ENCODE data around the gene TMLHE.
A peak's percentile ranks its signal among the peaks of the same experiment; 100 is the strongest.
"Not testable (repeated sequence)": the region's sequence is repeated elsewhere in the genome, so short reads cannot be mapped to it uniquely, and the experiment has no call there.

TMLHE gene, protein sequence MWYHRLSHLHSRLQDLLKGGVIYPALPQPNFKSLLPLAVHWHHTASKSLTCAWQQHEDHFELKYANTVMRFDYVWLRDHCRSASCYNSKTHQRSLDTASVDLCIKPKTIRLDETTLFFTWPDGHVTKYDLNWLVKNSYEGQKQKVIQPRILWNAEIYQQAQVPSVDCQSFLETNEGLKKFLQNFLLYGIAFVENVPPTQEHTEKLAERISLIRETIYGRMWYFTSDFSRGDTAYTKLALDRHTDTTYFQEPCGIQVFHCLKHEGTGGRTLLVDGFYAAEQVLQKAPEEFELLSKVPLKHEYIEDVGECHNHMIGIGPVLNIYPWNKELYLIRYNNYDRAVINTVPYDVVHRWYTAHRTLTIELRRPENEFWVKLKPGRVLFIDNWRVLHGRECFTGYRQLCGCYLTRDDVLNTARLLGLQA

DNA sequence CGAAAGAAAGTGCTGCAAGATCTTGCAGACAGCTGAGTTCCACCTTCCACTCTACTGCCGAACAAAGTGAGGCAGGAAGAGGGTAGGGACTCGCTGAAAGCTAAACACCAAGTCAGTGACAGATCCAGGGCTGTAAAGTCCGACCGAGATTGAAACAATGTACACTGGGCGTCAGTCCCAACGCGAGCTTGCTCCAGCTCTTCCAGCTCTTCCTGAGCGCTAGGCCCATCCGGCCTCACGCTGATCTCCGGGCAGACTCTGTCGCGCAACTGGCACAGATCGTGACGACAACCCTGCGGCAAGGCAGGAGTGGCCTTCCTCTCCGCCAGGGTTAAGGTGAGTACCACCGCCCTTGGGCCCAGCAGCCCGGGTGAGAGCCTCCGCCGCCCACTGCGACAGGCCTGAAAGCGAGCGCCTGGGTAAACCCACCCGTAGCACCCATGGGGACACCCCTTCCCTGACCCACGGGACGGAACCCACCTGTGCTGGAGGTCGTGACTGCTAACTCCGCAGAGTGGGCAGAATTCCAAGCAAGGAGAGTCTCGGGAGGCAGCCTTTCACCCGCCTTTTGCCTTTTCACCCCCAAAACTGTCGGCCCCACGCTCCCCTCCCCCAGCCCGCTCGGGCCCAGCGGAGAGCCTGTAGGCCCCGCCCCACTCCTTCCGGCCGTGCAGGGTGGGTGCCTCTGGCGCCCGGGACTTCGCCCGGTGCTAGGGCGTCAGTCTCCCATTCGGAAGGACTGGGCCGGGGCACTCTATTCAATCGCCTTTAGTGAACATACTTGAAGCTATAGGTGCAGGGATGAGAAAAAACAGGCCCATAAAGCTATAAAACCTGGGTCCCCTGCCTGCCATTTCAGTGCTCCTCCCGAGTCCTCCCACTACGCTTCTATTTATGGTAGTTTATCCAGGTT lies at the start of gene TMLHE, which contains the start of gene SPRY3:
Gene TMLHE, minus strand, starts transcription at position 641 of the 913 bp plus-strand sequence. CDS start 67,676 bp downstream, outside the sequence.
Gene SPRY3, plus strand, starts transcription at position 275 of the 913 bp plus-strand sequence.
- no peak for FAIRE-seq

DNA sequence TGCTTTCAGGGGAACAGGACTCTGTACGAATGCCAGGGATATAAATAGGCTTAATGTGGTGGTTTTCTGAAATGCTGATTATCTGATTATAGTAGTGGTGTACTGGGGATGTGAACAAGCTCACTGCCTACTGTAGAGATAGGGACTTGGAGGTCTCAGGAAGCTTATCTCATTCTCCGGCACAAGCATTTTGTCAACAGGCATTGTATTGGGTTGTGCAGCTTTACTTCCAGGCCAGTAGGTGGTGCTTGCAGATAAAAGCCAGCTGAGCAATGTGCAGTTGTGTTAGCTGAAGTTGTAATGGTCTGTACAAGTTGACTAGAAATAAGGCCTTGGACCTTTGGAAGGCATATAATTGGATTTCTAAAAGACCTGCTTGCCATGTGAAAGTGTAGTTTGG lies 49.5 kb upstream of the TMLHE start:
- no peak for FAIRE-seq

DNA sequence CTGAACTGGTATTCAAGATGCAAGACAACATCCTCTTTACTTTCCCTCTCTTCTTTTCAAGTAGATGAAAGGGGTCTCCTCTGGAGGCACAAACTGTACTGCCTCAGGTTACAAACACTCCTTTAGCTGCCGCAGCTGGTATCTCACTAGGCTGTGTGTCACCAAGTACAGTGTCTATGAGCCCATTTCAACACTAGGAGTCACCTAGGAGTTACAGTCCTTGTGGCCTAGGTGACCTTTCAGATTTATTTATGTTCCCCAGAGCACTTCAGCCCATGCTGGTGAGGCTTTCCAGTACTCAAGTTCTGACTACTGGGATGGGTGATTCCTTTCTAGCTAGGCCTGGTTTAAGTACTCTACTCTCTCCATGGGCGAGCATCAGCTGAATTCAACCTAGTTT lies 32.4 kb upstream of the TMLHE start:
- FAIRE-seq, result no peak

DNA sequence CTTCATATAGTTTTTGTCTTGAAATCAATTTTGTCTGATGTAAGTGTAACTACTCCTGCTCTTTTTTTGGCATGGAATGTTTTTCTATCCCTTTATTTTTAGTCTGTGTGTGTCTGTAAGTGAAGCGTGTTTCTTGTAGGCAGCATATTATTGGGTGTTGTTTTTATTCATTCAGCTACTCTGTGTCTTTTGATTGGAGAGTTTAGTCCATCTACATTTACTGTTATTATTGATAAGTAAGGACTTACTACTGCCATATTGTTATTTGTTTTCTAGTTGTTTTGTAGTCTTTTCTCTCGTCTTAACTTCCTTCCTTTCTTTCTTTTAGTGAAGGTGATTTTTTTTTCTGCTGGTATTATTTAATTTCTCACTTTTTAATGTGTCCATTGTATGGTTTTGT lies 30.5 kb upstream of the TMLHE start:
- FAIRE-seq, result no peak

DNA sequence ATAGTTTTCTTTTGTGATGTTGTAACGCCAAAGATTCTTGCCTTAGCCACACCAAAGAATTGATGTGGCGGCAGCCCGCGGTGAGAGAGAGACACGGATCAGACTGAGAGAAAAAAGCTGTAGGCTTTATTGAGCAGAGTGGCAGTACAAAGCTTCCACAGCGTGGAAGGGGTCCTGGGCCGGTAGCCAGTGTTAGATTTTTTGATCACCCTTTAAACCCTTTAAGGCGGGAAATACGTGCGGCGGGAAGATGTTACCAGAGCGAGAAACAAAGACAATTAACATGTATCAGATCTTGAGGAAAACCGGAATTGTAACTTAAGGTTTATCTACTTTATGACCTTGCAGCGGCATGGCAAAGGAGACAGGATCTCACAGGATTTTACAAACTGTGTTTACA lies 28.6 kb upstream of the TMLHE start:
- FAIRE-seq, result not testable (repeated sequence)

DNA sequence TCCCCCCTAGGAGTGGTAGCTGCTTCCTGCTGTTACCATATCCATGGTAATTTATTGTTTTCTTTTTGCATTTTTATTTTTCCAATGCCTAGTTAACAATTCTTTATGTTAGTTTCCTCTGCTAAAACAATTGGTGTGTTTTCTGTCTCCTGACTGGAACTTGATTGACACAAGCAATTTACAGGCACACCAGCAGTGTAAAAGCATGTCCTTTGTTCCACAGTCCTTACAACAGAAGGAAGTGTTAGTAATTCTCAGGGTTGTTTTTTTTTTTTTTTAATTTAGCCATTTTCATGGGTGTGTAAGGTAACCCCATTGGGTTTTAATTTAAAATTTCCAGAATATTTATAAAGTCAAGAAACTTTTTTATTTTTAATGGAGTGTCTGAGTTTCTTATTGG lies 25.0 kb upstream of the TMLHE start:
- FAIRE-seq, result no peak

DNA sequence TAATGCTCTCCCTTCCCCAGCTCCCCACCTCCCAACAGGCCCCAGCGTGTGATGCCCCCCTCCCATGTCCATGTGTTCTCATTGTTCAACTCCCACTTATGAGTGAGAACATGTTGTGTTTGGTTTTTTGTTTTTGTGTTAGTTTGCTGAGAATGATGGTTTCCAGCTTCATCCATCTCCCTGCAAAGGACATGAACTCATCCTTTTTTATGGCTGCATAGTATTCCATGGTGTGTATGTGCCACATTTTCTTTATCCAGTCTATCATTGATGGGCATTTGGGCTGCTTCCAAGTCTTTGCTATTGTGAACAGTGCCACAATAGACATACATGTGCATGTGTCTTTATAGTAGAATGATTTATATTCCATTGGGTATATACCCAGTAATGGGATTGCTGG lies 22.3 kb upstream of the TMLHE start:
- not testable (repeated sequence) for FAIRE-seq

DNA sequence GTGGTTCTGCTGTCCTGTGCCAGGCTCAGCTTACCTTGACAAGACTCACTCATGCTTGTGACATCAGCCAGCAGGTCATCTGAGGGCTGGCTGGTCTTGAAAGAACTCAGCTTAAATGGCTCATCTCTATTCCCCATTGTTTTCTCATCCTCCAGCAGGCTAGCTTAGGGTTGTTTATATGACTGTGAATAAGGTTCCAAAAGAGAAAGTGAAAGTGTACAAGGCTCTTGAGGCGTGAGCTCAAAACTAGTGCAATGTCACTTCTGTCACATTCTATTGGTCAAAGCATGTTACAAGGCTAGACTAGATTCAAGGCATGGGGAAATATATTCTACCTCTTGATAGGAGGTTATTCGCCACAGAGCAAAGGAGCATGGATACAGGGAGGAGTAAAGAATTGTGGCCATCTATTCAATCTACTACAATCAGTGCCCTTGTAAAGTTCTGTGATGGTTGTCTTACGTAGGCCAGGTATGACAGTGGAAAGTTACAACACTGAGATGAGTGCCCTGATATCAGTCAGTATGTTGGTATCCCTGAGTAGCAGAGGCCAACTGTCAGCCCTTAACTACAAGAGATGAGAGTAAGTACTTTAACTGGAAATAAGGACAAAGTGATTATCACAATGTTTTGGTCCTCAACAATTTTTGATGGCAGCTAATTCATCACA lies 19.8 kb upstream of the TMLHE start:
- FAIRE-seq, result no peak

DNA sequence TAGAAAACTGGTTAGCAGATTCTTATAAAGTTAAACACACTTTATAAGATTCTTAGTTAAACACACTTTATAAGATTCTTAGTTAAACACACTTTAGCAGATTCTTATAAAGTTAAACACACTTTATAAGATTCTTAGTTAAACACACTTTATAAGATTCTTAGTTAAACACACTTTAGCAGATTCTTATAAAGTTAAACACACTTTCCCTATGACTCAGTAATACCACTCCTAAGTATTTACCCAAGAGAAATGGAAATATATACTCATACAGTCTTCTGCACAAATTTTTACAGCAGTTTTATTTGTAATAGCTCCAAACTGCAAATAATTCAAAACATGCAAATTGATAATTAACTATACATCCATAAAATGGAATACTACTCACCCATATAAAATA lies 7.4 kb upstream of the TMLHE start:
- peak; percentile 15 for FAIRE-seq

DNA sequence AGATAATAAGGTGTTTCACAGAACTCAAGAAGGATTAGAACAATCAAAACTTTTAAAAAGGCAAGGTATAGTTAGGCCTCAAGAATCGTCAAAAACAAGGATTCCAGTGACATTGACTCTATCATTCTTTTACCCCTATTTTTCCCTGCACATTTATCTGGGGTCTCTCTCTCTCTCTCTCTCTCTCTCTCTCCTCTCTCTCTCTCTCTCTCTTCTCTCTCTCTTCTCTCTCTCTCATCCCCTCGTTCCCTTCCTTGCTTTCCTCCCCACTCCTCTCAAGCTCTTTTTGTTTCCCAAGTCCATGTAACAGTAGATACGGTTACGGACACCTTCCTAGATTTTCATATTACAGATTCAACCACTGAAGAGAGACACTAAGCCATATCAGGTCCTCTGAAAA lies 3.2 kb upstream of the TMLHE start:
- no peak for FAIRE-seq

DNA sequence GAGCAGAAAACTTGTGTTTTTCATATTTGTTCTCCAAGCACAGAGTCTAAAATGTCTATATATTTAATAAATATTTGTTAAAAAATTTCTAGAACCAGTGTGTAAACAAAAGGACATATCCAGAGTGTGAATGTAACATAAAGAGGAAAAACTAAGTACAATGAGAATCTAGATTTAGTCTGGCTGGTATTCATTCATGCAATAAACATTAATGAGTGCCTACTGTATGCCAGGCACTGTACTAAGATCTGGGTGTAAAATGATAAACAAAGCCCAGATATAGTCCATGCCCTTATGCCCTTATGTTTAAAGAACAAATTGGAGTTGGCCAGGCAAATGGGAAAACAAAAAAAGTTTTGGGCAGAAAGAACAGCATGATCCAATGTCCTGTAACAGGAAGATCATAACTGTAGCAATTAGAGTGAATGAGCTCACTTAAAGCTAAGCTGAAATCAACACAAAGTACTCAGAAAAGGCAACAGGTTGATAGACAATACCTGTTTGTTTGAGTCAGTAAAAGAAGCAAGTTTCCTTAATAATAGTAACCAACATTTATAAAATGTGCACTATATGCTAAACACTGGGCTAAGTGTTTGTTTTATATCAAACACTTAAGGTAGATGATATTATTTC lies 1.3 kb upstream of the TMLHE start:
- FAIRE-seq, result no peak

DNA sequence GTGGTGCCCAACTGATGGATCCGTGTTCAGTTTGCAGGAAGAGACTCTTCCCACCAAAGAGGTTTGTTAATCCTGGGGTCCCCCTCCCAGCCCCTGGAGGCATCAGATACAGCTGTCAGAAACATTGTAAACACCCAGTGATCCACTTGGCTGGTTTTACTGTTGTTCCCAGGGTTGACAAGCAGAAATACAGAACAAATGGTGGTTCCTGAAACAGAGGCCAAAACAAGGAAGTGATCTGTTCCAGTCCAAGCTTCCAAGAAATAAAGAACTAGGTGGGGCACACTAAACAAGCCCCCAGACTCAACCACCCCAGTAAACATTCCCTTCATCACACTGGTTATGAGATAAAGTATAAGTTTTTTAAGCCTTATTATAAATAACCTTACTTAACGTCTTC lies 1.4 kb downstream of the TMLHE start:
- no peak for FAIRE-seq

DNA sequence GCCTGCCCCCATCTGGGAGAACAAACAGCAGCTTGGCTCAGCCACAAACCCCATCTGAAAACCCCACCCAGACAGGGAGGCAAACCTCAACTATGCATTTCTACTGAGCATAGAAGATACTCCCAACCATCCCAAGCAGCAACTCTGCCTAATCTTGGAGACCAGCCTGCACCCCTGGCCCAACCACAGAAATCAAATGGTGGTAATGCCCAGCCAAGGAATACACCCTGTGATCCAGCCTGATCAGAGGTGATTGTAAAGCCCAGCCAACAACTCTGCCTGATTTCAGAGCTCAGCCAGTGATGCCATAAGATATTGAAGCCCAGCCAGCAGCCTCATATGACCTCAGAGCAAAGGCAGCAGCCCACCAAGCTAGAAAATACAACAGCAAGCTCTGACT lies 19.8 kb downstream of the TMLHE start:
- no peak for FAIRE-seq

DNA sequence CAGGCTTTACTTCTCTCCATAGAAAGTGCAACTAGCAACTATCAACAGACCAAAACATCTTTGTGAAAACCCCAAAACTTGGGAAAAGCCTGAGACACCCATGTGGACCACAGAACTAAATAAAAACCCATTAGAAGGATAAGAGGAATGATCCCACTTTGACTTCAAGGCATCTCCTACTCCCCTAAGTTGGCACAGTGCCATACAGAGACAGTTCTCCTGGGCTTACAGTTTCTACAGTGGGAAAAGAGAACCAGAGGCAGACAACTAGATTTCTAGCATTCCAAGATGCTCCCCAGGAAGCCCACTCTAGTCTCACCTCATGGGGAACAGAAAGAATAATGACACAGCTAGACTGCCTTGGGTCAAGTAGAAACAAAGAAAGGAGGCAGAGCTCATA lies 20.4 kb downstream of the TMLHE start:
- no peak for FAIRE-seq

DNA sequence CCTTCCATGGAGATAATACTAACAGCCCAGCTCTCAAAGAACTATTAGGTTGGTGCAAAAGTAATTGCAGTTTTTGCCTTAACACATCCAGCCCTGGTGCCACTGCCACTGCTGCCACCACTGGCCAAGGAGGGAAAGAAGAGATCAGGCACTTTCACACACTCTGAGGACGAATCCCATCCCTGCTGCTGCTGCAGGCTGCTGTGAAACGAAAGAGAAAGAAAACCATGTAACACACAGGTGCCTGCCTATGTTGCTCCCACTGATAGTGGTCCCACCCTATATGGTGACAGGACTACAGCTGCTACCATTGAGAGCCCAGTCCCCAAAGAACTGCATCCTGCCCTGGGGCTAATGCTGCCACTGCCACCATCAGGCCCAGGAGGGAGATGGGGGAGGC lies 35.1 kb downstream of the TMLHE start:
- no peak for FAIRE-seq

DNA sequence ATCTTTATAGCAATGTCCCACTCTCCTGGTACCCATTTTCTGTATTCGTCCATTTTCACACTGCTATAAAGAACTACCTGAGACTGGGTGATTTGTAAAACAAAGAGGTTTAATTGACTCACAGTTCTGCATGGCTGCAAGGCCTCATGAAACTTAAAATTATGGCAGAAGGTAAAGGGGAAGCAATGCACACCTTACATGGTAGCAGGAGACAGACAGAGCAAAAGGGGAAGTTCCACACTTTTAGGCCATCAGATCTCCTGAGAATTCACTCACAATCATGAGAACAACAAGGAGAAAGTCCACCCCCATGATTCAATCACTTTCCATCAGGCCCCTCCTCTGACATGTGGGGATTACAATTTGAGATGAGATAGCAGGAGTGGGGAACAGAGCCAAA lies 49.7 kb downstream of the TMLHE start:
- no peak for FAIRE-seq

DNA sequence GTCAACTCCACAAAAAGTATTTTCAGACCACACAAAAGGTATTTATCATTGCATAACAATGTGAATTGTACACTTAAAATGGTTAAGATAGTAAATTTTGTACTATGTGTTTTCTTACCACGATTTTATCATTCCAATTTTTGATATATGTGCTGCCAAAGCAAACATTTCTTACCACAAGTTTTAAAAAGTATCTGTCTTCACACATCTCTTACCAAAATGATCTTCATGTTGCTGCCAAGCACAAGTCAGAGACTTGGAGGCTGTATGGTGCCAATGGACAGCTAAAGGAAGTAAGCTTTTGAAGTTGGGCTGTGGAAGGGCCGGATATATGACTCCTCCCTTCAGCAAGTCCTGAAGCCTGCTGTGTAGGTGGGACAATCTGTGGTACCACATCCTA lies 67.9 kb downstream of the TMLHE start:
- FAIRE-seq, result no peak

DNA sequence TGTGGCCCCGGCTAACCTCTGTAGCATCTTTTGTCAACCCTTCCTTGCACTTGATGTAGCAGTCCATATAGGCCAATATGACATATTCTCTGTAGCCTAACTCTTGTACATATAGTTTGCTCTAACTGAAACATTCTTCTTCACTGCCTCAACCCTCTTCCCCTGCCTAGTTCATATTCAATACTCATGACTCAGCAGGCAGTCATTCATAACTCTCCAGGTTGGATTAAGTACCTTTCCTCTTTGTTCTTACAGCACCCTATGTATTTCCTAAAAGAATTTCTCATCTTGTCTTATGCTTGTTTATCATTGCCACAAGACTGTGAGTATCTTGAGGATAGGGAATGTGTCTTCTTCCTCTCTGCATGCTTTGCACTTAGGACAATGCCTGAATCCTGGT lies 76.9 kb downstream of the TMLHE start:
- no peak for FAIRE-seq

DNA sequence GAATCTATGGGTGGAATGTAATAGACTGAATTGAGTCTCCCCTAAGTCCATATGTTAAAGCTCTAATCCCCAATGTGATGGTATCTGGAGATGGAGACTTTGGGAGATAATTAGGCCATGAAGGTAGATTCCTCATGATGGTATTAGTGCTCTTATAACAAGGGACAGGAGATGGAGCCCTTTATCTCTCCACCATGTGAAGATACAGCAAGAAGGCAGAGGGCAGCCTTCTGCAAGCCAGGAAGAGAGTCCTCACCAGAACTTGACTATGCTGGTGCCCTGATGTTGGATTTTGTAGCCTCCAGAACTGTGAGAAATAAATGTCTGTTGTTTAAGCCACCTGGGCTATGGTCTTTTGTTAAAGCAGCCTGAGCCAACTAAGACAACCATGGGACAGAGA lies 78.0 kb downstream of the TMLHE start:
- no peak for FAIRE-seq

DNA sequence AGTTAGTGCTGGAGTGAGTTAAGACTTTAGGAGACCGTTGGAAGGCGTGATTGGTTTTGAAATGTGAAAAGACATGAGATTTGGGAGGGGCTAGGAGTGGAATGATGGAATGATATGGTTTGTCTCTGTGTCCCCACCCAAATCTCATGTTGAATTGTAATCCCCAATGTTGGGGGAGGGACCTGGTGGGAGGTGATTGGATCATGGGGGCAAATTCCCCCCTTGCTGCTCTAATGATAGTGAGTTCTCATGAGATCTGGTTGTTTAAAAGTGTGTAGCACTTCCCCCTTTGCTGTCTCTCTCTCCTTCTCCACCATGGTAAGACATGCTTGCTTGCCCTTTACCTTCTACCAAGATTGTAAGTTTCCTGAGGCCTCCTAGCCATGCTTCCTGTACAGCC lies 85.7 kb downstream of the TMLHE start:
- FAIRE-seq, result not testable (repeated sequence)

DNA sequence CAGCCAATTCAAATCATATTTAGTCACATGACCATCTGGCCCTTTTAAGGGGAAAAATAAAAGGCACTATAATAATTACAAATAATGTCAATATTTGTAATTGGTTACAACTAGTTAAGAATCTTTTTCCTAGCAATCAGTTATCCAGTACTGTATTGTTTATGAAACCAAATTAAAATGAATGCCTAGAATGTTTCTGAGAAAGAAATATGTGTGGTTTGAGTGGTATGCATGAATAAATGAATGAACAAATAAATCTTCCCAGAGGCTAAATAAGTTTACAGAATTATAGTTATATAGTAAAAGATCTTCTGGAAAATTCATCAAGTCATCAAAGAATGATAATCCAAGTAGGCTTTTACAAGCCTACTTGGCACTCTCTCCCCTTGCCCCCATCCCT lies 98.5 kb downstream of the TMLHE start:
- FAIRE-seq, result no peak

DNA sequence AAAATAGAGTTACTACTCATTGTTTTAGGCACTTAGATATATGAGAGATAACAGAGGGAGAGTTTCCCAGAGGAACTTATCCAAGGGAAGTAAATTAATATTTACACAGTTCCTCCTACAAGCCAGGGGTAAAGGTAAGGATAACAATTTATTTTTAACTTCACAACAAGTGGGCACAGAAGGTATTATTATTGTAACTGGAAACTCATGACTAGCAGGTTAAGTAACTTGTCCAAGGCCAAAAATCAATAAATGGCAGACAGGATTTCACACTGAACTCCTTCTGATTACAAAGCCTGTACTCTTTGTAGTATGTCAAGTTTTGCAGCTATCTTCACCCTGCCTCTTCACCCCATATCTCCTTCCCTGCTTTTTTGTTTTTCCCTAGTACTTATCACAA lies 107.5 kb downstream of the TMLHE start:
- no peak for FAIRE-seq

DNA sequence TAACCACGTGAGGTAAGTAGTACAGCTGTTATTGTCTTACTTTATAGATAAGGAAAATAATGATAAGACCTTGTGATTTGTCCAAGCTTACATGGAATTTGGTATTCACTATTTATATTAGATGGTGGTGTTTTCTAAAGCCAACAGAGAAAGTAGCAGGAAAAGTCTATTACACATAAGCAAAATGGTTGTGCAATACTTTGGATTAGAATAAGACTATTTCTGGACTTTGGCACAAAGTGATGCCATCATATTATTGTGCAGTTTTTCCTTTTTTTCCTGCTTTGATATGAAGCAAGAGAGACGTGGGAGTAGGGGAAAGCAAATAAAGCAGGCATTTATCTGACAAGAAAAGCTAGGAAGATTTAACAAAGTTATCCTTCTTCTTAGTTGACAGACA lies 117.6 kb downstream of the TMLHE start:
- not testable (repeated sequence) for FAIRE-seq
